ENCODE data around the gene IFIT2.
"Not testable (repeated sequence)": the region's sequence is repeated elsewhere in the genome, so short reads cannot be mapped to it uniquely, and the experiment has no call there.

Gene IFIT2

DNA sequence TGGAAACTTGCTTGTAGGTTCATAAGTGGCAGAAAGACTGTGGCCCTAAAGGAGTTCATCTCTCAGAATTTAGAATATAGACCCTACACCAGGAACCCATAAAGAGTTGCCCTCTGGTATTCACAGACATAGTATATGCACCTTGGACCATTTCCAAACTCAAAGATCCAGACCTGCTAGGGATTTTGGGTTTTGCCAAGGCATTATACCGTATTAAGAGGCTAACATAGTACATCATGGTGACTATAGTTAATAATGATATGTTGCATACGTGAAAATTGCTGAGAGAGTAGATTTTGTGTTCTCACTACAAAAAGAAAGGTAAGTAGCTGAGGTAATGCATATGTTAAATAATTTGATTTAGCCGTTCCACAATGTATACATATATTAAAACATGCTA, 39.8 kb downstream of the IFIT2 start:
- DNase-seq (ENCODE audit: low read depth in 2 of 2) = no peak

GRCh38 chr10:89342206-89342958, 40.5 kb downstream of the IFIT2 start:
- DNase-seq (ENCODE audit: low read depth in 2 of 2) = no peak

DNA sequence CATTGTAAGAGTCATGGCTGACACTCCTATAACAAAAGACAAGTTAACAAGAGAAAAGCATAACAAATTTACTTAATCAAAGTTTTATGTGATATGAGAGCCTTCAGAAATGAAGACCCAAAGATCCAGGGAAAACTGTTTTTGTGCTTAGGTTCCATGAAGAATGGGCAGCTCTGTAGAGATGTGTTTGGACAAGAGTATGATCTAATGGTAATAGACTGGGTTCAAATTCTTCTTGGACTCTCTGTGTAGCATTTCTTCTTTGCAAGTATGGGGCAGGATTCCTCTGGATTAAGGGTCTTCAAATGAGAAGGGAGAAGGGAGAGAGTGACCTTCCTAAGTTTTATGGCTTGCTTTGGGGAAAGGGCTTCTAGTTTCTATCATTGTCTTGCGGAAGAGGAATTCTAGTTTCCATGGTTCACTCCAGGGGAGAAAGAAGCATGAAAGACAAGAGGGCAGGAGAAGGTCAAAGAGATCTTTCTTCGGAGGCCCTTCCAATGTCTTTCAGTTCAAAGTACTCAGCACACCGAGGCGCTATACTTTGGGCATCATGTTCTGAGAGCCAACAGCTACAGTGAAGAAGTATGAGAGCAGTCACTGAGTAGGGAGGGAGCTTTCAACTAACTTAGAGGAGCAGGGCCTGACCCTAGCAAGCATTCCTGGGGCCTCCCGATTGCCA, 41.4 kb downstream of the IFIT2 start:
- no peak for DNase-seq (ENCODE audit: low read depth in 2 of 2)

DNA sequence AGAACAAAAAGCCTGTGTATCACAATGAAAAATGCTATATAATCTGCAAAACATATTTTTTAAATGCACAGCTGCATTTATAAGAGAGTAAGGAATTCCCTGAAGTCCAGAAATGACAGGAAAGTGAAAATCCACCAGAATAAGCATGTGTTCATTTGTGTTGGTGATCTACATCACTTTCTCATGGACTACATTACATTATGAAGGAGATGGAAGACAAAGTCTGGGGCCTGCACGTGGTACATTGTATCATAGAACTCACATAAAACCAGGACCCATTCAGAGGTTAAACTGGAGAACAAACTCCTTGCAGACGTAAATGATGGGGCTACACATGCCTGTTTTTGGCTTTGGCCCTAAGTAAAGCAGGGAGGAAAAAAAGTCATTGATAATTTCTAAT, 42.3 kb downstream of the IFIT2 start:
- no peak for DNase-seq (ENCODE audit: low read depth in 2 of 2)

DNA sequence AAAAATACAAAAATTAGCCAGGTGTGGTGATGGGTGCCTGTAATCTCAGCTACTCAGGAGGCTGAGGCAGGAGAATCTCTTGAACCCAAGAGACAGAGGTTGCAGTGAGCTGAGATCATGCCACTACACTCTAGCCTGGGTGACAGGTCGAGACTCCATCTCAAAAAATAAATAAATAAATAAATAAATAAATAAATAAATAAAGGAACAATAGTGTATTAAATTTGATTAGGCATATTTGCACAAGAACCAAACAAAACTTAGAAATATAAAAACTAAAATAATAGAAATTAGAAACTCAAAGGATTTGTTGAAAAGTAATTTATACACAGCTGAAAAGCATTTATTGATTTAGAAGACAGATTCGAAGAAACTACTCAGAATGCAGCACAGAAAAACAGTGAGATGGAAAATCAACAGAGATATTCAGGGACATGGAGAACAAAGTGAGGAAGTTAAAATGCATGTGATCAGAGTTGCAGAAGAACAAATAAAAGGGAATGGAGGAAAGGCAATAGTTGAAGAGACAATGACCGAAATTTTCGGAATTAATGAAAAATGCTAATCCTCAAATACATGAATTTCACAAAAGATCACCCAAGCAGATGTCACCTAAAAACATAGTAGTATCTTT, 43.6 kb downstream of the IFIT2 start:
- DNase-seq (ENCODE audit: low read depth in 2 of 2) = no peak

GRCh38 chr10:89346405-89347254, 44.8 kb downstream of the IFIT2 start:
- no peak for DNase-seq (ENCODE audit: low read depth in 2 of 2)

GRCh38 chr10:89347701-89348457, 46.0 kb downstream of the IFIT2 start:
- DNase-seq (ENCODE audit: low read depth in 2 of 2) = no peak

GRCh38 chr10:89348481-89348880, 46.6 kb downstream of the IFIT2 start:
- no peak for DNase-seq (ENCODE audit: low read depth in 2 of 2)

DNA sequence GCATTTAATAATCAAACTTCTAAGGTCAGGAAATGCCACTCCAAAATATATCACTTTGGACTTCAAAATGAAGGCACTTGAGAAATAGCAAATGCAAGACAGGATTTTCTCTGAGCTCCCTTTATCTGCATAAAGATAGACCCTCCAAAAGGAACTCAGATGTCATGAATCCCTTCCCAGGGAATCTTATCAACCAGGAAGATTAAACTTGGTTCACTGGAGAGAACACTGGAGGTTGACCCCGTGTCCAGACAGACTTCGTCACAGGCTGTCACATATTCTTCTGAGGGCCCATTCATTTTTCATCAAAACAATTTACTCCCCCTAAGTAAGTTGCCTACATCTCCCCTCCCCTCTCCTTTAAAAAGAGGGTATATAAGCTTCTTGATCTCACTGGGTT, 47.1 kb downstream of the IFIT2 start:
- DNase-seq (ENCODE audit: low read depth in 2 of 2) = no peak

- DNase-seq (ENCODE audit: low read depth in 2 of 2) = not testable (repeated sequence)
These were observed 48.9 kb downstream of the IFIT2 start for GRCh38 chr10:89350631-89351315.

GRCh38 chr10:89351412-89351779, 49.5 kb downstream of the IFIT2 start:
- no peak for DNase-seq (ENCODE audit: low read depth in 2 of 2)

GRCh38 chr10:89351780-89352597, 50.1 kb downstream of the IFIT2 start:
- peak; percentile 93 for DNase-seq (ENCODE audit: low read depth in 2 of 2)

DNA sequence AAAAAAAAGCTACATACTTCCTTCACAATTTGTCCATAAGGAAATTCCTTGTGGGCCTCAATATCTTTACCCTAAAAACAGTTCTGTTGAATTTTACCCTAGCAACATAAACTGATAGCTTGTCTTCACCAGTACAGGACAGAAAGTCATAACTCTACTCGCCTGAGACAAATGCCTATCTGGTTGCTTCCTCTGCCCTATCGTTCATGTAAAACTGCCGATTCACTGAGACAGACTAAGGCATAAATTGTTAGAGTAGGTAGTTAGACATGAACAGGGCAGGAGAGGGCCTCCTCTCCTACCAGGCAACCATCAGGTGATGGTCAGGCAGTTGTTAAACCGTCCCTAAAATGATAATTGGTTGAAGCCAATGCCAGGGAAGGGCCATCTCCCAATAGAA, 51.0 kb downstream of the IFIT2 start:
- DNase-seq (ENCODE audit: low read depth in 2 of 2) = no peak

DNA sequence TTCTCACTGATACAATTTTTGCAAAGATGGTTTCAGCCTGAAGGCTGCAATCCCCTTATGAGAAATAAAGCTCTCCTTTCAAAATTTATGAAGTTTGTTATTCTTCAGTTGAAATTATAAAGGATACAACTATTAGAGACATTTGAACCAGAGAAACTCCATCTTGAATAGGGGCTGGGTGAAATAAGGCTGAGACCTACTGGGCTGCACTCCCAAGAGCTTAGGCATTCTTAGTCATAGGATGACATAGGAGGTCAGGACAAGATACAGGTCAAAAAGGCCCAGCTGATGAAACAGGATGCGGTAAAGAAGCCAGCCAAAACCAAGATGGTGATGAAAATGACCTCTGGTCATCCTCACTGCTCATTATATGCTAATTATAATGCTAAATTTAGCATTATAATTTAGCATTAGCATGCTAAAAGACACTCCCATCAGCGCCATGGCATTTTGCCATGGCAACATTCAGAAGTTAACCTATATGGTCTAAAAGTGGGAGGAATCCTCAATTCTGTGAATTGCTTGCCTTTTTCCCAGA, 53.6 kb downstream of the IFIT2 start:
- no peak for DNase-seq (ENCODE audit: low read depth in 2 of 2)

DNA sequence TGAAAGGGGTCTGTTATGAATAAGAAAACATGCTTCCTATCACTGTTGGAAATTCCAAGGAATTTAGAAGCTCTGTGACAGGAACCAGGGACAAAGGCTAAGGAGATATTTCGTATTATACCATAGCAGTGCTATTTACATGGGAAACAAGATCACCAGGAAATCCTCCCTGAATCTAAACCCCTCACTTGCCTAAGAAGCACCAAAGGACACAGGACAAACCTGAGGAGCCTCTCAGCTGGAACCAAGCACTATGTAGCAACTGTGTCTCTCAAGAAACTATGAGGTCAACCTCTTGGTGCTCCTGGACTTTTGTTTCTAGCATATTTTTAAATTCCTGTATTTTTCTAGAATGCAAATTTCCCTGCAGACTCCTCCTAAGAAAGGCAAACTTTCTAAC, 55.2 kb downstream of the IFIT2 start:
- no peak for DNase-seq (ENCODE audit: low read depth in 2 of 2)

- DNase-seq (ENCODE audit: low read depth in 2 of 2) = no peak
These were observed 56.1 kb downstream of the IFIT2 start for GRCh38 chr10:89357975-89358374.

All from fibroblast of skin of left quadriceps (primary cell).